Adrenal gland (tissue), 12 donors: ENCODE measurements around the gene RNU6-1. TPM values are rescaled to one million over a fixed set of nuclear protein-coding genes. Genes with fewer than 3 reads are reported as not detected.

Experiments used
- DNase-seq, 7 donors: peaks; one replicate each; pipeline ENCODE4 v3.0.0-alpha.2; 2019 to 2020
- H3K27ac ChIP-seq, 5 donors: fragments of 200-600 bp; sonication (generic) in 4 of 5; 1 replicate in 3 of 5; 2 replicates in 2 of 5; pipeline versions ENCODE4 v1.5.1 to v1.8.0; 2016 to 2020; ENCODE audit warnings: mild to moderate bottlenecking in 1 of 5
- H3K27me3 ChIP-seq: fragments of 200-600 bp; 2 replicates; pipeline ENCODE4 v1.8.0; 2021
- H3K36me3 ChIP-seq, 2 donors: fragments of 200-600 bp; replicated peaks in 1 of 2; 1 replicate in 1 of 2; 2 replicates in 1 of 2; pipeline versions ENCODE4 v1.5.1 to v1.8.0; 2018 to 2022
- H3K4me1 ChIP-seq, 2 donors: fragments of 200-600 bp; replicated peaks in 1 of 2; 1 replicate in 1 of 2; 2 replicates in 1 of 2; pipeline versions ENCODE4 v1.5.1 to v1.8.0; 2018 to 2021
- H3K4me3 ChIP-seq, 4 donors: fragments of 200-600 bp; sonication (generic) in 3 of 4; one replicate each; pipeline ENCODE4 v1.5.1; 2016 to 2018
- H3K9me3 ChIP-seq, 3 donors: fragments of 200-600 bp; sonication (generic) in 1 of 3; replicated peaks in 1 of 3; 1 replicate in 2 of 3; 2 replicates in 1 of 3; pipeline versions ENCODE4 v1.5.1 to v1.8.0; 2016 to 2021
- POLR2A ChIP-seq, 2 donors: fragments of 450-650 bp; IDR thresholded peaks; one replicate each; pipeline ENCODE4 v1.6.1; 2017; ENCODE audit warnings: antibody characterized with exemption in 2 of 2, mild to moderate bottlenecking in 2 of 2, moderate library complexity in 1 of 2
- WGBS, 4 donors: extraction: QIAGEN DNeasy Blood & Tissue Kit in 2 of 4; methylation state at CpG; one replicate each; pipeline versions ENCODE4 v1.1.5 to v1.1.7; 2013 to 2017; 5-methylcytosine and 5-hydroxymethylcytosine counted together
- intact Hi-C, 2 donors: fragments of 100-400 bp; cut with DNase I; formaldehyde crosslinking; loops; one replicate each; pipeline versions ENCODE4 v1.14.1 to v1.15.0; 2022 to 2023
- polyA plus RNA-seq, 3 donors: library from polyadenylated mRNA; stranded (reverse); fragments of 200-250 nt in 2 of 3; fragments of 350-450 nt in 1 of 3; fragmentation: Illumina TruSeq in 1 of 3; extraction: RNeasy Lipid Tissue Mini Kit (QIAGEN cat#74804) in 1 of 3; gene quantifications; one replicate each; pipeline ENCODE4 v1.2.3, GENCODE V29; 2013 to 2014
- total RNA-seq, 9 donors: library from RNA; depleted of rRNA in 4 of 9; stranded (reverse); fragments of >200 nt in 4 of 9; fragments of 120-200 nt in 1 of 9; fragmentation: NEBNext Ultra II Directional in 1 of 9; extraction: Animal tissue kit (Norgen Biotek cat#: 25700) in 1 of 9; gene quantifications; one replicate each; pipeline versions ENCODE4 v1.1.0 to v1.2.4, GENCODE V29; 2013 to 2023
- TF ChIP-seq, protein P1 (sequence below), 6 experiments: fragments of 450-650 bp in 4 of 6; fragments of 200-600 bp in 2 of 6; sonication (generic) in 1 of 6; IDR thresholded peaks; 1 replicate in 5 of 6; 2 replicates in 1 of 6; pipeline versions ENCODE4 v1.5.1 to v1.8.0; 2016 to 2021; ENCODE audit warnings: antibody characterized with exemption in 6 of 6, mild to moderate bottlenecking in 2 of 6, moderate library complexity in 1 of 6
- donor health status: healthy with polysubstance abuse.
- donor health status: Bipolar disorder and iron deficiency.
- donor health status: DM: yes; HTN: yes; CAD: no.
- donor health status: DM: no; HTN: no; CAD: no.
- donor health status: DM: no; HTN: no; CAD: no.
- donor health status: DM: yes; HTN: yes; CAD: no.

RNU6-1 gene
- total and polyA plus RNA-seq, 12 donors, result not detected

DNA sequence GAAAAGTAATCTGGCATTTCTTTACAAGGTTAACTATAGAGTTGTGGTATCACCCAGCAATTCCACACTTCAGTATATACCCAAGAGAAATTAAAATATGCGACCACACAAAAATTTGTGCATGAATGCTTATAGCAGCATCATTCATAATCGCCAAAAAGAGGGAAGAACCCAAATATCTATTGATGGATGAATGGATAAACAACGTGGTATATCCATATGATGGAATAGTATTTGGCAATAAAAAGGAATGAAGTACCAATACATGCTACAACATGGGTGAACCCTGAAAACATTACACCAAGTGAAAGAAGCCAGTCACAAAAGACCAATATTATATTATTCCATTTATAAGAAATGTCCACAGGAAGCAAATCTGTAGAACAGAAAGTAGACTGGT, 23.2 kb downstream of the RNU6-1 start:
- intact Hi-C loops, result no loop called here
- 92 to 95% (median 93%) methylated on average over 3 of the region's 3 CpGs for WGBS, 4 donors
- no peak for DNase-seq
- Histone ChIP-seq H3K9me3 (no peaks in the 10 kb centered on the region), H3K4me3 (no peak overlapping the region), H3K36me3 (no peaks in the 10 kb centered on the region), H3K27ac (no peak overlapping the region), H3K4me1 (peaks cover 0 to 6% of the 10 kb centered on the region in 2 donors), H3K27me3 (peaks cover 25% of the 10 kb centered on the region)
- no peak for TF ChIP-seq POLR2A (IDR thresholded peaks at IDR 0.05)
- TF ChIP-seq, protein P1, sequence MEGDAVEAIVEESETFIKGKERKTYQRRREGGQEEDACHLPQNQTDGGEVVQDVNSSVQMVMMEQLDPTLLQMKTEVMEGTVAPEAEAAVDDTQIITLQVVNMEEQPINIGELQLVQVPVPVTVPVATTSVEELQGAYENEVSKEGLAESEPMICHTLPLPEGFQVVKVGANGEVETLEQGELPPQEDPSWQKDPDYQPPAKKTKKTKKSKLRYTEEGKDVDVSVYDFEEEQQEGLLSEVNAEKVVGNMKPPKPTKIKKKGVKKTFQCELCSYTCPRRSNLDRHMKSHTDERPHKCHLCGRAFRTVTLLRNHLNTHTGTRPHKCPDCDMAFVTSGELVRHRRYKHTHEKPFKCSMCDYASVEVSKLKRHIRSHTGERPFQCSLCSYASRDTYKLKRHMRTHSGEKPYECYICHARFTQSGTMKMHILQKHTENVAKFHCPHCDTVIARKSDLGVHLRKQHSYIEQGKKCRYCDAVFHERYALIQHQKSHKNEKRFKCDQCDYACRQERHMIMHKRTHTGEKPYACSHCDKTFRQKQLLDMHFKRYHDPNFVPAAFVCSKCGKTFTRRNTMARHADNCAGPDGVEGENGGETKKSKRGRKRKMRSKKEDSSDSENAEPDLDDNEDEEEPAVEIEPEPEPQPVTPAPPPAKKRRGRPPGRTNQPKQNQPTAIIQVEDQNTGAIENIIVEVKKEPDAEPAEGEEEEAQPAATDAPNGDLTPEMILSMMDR (IDR thresholded peaks at IDR 0.05), result no peak

DNA sequence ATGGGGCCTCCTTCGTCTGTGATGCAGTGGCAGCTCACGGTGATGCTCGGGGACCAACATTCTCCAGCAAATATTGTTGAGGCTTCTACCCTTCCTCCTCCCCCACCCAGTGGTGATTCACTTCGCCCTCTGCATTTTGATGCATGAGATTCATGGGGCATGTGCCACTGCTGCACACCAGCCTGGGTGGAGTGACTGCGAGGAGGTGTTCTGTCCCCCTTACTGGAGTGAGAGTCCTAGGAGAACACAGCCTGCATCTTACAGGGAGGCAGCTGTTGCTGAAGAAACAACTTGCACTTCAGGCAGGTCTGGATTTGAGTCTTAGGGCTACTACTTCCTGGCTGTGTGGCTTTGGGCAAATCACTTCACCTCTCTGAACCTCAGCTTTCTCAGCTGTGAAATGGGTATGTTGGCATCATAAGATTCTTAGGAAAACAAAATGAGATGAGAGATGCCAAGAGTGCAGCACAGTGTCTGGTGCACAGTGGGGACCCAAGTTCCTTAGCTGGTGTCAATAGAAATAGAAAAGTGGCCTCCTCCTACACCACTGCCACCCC, 24.7 kb downstream of the RNU6-1 start:
- no peak overlapping the region for H3K27ac ChIP-seq
- H3K4me1 ChIP-seq, result no peaks in the 10 kb centered on the region
- 76 to 95% (median 80%) methylated on average over 4 to 5 of the region's 5 CpGs for WGBS, 4 donors
- H3K27me3 ChIP-seq, result peaks cover 10% of the 10 kb centered on the region
- H3K36me3 ChIP-seq, result no peaks in the 10 kb centered on the region
- intact Hi-C loops, result no loop called here
- no peak overlapping the region for H3K4me3 ChIP-seq
- no peaks in the 10 kb centered on the region for H3K9me3 ChIP-seq
- no peak for DNase-seq
- no peak for TF ChIP-seq POLR2A (IDR thresholded peaks at IDR 0.05)
- TF ChIP-seq, protein P1 (IDR thresholded peaks at IDR 0.05), result no peak

DNA sequence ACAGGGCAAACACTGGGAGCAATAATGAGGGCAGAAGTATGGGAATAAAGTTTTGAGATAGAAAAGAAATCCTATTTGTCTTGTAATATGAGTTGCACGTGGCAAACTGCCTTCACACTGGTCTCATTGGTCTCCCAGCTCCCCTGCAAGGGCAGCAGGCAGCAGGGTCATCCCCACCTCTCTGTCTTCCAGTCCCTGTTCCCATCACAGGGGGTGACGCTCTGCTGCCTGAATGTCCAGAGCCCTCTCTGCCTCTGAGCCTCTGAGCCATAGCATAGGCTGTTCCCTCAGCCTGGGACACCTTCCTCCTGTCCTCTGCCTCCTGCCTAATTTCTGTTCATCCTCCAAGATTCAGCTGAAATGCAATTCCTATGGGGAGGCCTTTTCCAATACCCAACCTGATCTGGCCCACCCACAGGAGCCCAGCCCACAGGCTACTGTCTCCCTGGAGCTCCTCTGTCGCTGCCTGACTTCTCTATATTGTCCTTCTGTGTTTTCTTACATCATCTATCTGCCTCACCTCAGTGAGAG, 26.7 kb downstream of the RNU6-1 start:
- Histone ChIP-seq H3K36me3 (no peaks in the 10 kb centered on the region), H3K9me3 (no peaks in the 10 kb centered on the region), H3K27ac (no peak overlapping the region), H3K27me3 (no peaks in the 10 kb centered on the region), H3K4me3 (no peak overlapping the region), H3K4me1 (no peaks in the 10 kb centered on the region)
- no peak for DNase-seq
- intact Hi-C loops, result no loop called here
- 82 to 93% (median 86%) methylated on average over 3 of the region's 3 CpGs for WGBS, 4 donors
- TF ChIP-seq, protein P1 (IDR thresholded peaks at IDR 0.05), result no peak

DNA sequence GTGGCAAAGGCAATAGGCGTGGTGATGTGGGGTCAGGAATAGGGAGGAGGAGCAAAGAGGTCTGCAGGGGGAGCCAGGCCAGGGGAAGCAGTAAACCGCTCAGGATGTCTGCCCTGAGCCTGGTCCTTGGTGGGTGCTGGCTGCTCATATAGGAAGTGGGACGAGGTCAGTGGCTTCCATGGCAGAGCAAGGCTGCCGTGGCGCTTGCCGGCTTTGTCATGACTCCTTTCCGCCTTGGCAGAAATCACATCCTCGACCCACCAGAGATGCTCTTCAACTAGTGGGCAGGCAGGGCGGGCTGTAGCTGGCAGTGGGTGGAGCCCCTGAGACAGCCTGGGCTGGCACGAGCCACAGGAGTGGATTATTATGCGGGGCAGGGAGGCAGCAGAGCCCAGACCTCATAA, 27.6 kb downstream of the RNU6-1 start:
- Histone ChIP-seq H3K36me3 (no peaks in the 10 kb centered on the region), H3K27ac (no peak overlapping the region), H3K9me3 (no peaks in the 10 kb centered on the region), H3K4me3 (no peak overlapping the region), H3K4me1 (no peaks in the 10 kb centered on the region), H3K27me3 (no peaks in the 10 kb centered on the region)
- TF ChIP-seq POLR2A (IDR thresholded peaks at IDR 0.05), result no peak
- TF ChIP-seq, protein P1 (IDR thresholded peaks at IDR 0.05), result no peak
- WGBS, 4 donors, result 73 to 84% (median 79%) methylated on average over 5 to 11 of the region's 11 CpGs
- intact Hi-C loops, result no loop called here
- no peak for DNase-seq
